Measurements from ENCODE around the gene EFCAB5.
"Not testable (repeated sequence)": the region's sequence is repeated elsewhere in the genome, so short reads cannot be mapped to it uniquely, and the experiment has no call there.

Gene EFCAB5

GRCh38 chr17:29941334-29941733 lies at the start of gene EFCAB5:
TSS of gene EFCAB5 (plus strand) at chr17:29941634. CDS start at chr17:29941797, 163 bp downstream.
- no peak for DNase-seq

GRCh38 chr17:29892201-29892600 lies 49.2 kb upstream of the EFCAB5 start:
- DNase-seq, result no peak

- DNase-seq, result not testable (repeated sequence)
Measured at GRCh38 chr17:29897136-29897535, 44.3 kb upstream of the EFCAB5 start.

GRCh38 chr17:29903471-29903870 lies 38.0 kb upstream of the EFCAB5 start:
- DNase-seq, result no peak

- DNase-seq, result no peak
Measured at GRCh38 chr17:29905086-29905878, 36.2 kb upstream of the EFCAB5 start.

- DNase-seq, result no peak
Measured at GRCh38 chr17:29905879-29906167, 35.6 kb upstream of the EFCAB5 start.

- no peak for DNase-seq
Measured at GRCh38 chr17:29906969-29907368, 34.5 kb upstream of the EFCAB5 start.

GRCh38 chr17:29909236-29910003 lies 32.0 kb upstream of the EFCAB5 start:
- no peak for DNase-seq

GRCh38 chr17:29911641-29912177 lies 29.7 kb upstream of the EFCAB5 start:
- DNase-seq, result no peak

- DNase-seq, result no peak
Measured at GRCh38 chr17:29914819-29915537, 26.5 kb upstream of the EFCAB5 start.

- DNase-seq, result no peak
Measured at GRCh38 chr17:29918016-29918415, 23.4 kb upstream of the EFCAB5 start.

- DNase-seq, result no peak
Measured at GRCh38 chr17:29918922-29919856, 22.2 kb upstream of the EFCAB5 start.

GRCh38 chr17:29924786-29925185 lies 16.6 kb upstream of the EFCAB5 start:
- no peak for DNase-seq

GRCh38 chr17:29927546-29927945 lies 13.9 kb upstream of the EFCAB5 start:
- peak in 1 of 2 experiments; percentile 5 for DNase-seq

GRCh38 chr17:29929006-29929532 lies 12.4 kb upstream of the EFCAB5 start:
- peak; percentile 36 to 40 for DNase-seq

GRCh38 chr17:29929533-29930408 lies 11.7 kb upstream of the EFCAB5 start, which contains the start of gene SSH2:
TSS of gene SSH2 (minus strand) at chr17:29930228. CDS start at chr17:29930000, 228 bp downstream.
- peak; percentile 77 to 95 for DNase-seq

GRCh38 chr17:29930409-29931010 lies 10.9 kb upstream of the EFCAB5 start:
- DNase-seq, result peak in 1 of 2 experiments; percentile 25

- DNase-seq, result peak; percentile 60 to 87
Measured at GRCh38 chr17:29931231-29931932, 10.1 kb upstream of the EFCAB5 start.

GRCh38 chr17:29933379-29933778 lies 8.1 kb upstream of the EFCAB5 start:
- no peak for DNase-seq

GRCh38 chr17:29935909-29936308 lies 5.5 kb upstream of the EFCAB5 start:
- not testable (repeated sequence) for DNase-seq
